A549 (cell line): ENCODE results near the gene CNNM3. TPM values are rescaled to one million over a fixed set of nuclear protein-coding genes. Genes with fewer than 3 reads are reported as not detected.

ENCODE experiments used
- ATAC-seq, 2 experiments: fragments of 200-7000 bp in 1 of 2; fragments of >200 bp in 1 of 2; cut with Nextera tagmentation in 1 of 2; cut with Tn5 transposase in 1 of 2; 3 replicates each; pipeline versions ENCODE4 v1.8.0 to v1.9.1; 2018 to 2020; ENCODE audit warnings: mild to moderate bottlenecking in 1 of 2, moderate library complexity in 1 of 2
- CTCF ChIA-PET: fragments of 300-600 bp; sonication (Branson Sonifier 250); formaldehyde crosslinking; extraction: SDS; loops from one replicate; lab custom pipeline; 2021; ENCODE audit warnings: antibody characterized with exemption, inconsistent platforms; lab: Yijun Ruan, JAX
- POLR2A ChIA-PET: fragments of 350-600 bp; formaldehyde crosslinking; extraction: SDS; loops from one replicate; lab custom pipeline; 2021; ENCODE audit warnings: antibody characterized with exemption, inconsistent platforms; lab: Yijun Ruan, JAX
- DNase-seq, 2 experiments: peaks; one replicate each; pipeline versions ENCODE4 v3.0.0 to v3.0.0-alpha.2; 2011 to 2016; ENCODE audit warnings: low read depth in 1 of 2, low spot score in 1 of 2
- FAIRE-seq: peaks from 2 replicates; lab custom pipeline; 2011; peaks lifted over from hg19 to GRCh38; lab: Jason Lieb, UNC
- H3K27ac ChIP-seq, 2 experiments: fragments of >200 bp; sonication (Bioruptor Twin); formaldehyde crosslinking; 3 replicates each; pipeline ENCODE4 v1.5.1; 2016 to 2017
- H3K4me1 ChIP-seq: fragments of >200 bp; sonication (Bioruptor Twin); formaldehyde crosslinking; 3 replicates; pipeline ENCODE4 v1.6.1; 2016
- H3K4me2 ChIP-seq: fragments of >200 bp; sonication (Bioruptor Twin); formaldehyde crosslinking; 3 replicates; pipeline ENCODE4 v1.6.1; 2016
- H3K4me3 ChIP-seq: fragments of >200 bp; sonication (Bioruptor Twin); formaldehyde crosslinking; 3 replicates; pipeline ENCODE4 v1.5.1; 2016
- H3K9me3 ChIP-seq: fragments of >200 bp; sonication (Bioruptor Twin); formaldehyde crosslinking; 3 replicates; pipeline ENCODE4 v1.6.1; 2016
- CBX8 ChIP-seq: fragments of 200-600 bp; sonication (generic); IDR thresholded peaks from 2 replicates; pipeline ENCODE4 v1.6.1; 2016
- CEBPB ChIP-seq, 2 experiments: fragments of >200 bp in 1 of 2; sonication (Bioruptor Twin) in 1 of 2; formaldehyde crosslinking in 1 of 2; IDR thresholded peaks; 2 replicates each; pipeline ENCODE4 v1.6.1; 2012 to 2016
- FOSL2 ChIP-seq, 2 experiments: fragments of 450-650 bp in 1 of 2; fragments of >200 bp in 1 of 2; sonication (Bioruptor Twin) in 1 of 2; formaldehyde crosslinking; IDR thresholded peaks; 2 replicates each; pipeline versions ENCODE4 v1.5.0 to v1.6.1; 2016 to 2020; ENCODE audit warnings: mild to moderate bottlenecking in 1 of 2, moderate library complexity in 1 of 2
- JUNB ChIP-seq: fragments of >200 bp; sonication (Bioruptor Twin); formaldehyde crosslinking; IDR thresholded peaks from 2 replicates; pipeline ENCODE4 v1.6.1; 2016
- POLR2A ChIP-seq: IDR thresholded peaks from 2 replicates; pipeline ENCODE4 v1.6.1; 2012; ENCODE audit warnings: mild to moderate bottlenecking, low read length
- RAD21 ChIP-seq, 2 experiments: fragments of >200 bp in 1 of 2; sonication (Bioruptor Twin) in 1 of 2; formaldehyde crosslinking in 1 of 2; IDR thresholded peaks in 1 of 2; conservative IDR thresholded peaks in 1 of 2; 2 replicates in 1 of 2; 3 replicates in 1 of 2; pipeline ENCODE4 v1.6.1; 2012 to 2018; ENCODE audit warnings: inconsistent platforms in 1 of 2
- ZSCAN20 ChIP-seq: fragments of 250-450 bp; sonication (Bioruptor Pico); IDR thresholded peaks from 2 replicates; pipeline ENCODE4 v1.8.0; 2022; ENCODE audit warnings: mild to moderate bottlenecking, moderate library complexity
- WGBS: methylation state at CpG from one replicate; pipeline ENCODE4 v1.1.6; 2017; ENCODE audit errors: missing lambda C conversion rate; 5-methylcytosine and 5-hydroxymethylcytosine counted together
- polyA plus RNA-seq, 4 experiments: library from polyadenylated mRNA; depleted of rRNA in 3 of 4; stranded (reverse); fragments of >200 nt; fragmentation: RNase III in 1 of 4; extraction: RNeasy Plus Mini Kit Qiagen cat#74134 plus additional on column Dnase treatment in 1 of 4; gene quantifications; 2 replicates in 3 of 4; 3 replicates in 1 of 4; pipeline ENCODE4 v1.2.3, GENCODE V29; 2011 to 2017
- TF ChIP-seq, protein P1 (sequence below): IDR thresholded peaks from 2 replicates; pipeline ENCODE4 v1.6.1; 2012
- TF ChIP-seq, protein P2 (sequence below): fragments of >200 bp; sonication (Bioruptor Twin); formaldehyde crosslinking; IDR thresholded peaks from 3 replicates; pipeline ENCODE4 v1.5.1; 2016
- TF ChIP-seq, protein P3 (sequence below): fragments of 250-450 bp; sonication (Bioruptor Pico); IDR thresholded peaks from 2 replicates; pipeline ENCODE4 v1.5.0; 2020; ENCODE audit warnings: low read depth, mild to moderate bottlenecking, moderate library complexity
- TF ChIP-seq, protein P4 (sequence below): fragments of 200-600 bp; sonication (generic); IDR thresholded peaks from 2 replicates; pipeline ENCODE4 v1.6.1; 2016; ENCODE audit warnings: antibody characterized with exemption, mild to moderate bottlenecking, moderate library complexity
- TF ChIP-seq, protein P5 (sequence below): IDR thresholded peaks from 2 replicates; pipeline ENCODE4 v1.6.1; 2012; ENCODE audit warnings: low read depth, borderline replicate concordance

CNNM3 gene
- polyA plus RNA-seq, 2 of the 4 experiments (the other 2 are of a cell fraction), result 11.8 to 14.1 TPM

DNA sequence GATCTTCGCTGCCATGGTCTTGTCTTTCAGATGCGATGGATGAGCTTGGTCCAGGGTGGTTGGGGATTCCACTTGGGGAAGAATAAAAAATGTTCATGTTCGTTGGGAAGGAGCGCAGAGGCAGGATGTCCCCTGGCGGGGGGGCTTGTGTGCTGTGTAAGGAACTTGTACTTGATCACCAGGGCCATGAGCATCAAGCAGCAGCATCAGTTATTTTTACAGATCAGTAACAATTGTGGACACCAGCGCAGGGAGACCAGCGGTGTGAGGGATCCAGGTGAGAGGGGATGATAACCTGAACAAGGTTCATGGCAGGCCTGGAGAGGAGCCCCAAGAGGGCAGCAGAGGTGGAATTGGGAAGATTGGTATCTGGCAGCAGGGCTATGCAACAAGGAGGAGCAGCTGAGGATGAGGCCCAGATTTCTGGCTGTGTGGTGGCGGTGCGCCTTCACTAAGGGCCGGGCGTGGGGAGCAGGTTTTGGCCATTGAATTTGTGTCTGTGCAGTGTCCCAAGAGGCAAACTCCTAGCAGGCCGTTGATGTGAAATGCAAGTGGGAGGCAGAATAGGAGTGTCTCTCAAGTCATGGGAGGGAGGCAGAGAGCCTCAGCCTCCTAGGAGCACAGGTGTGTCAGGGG, 3.9 kb downstream of the CNNM3 start:
- WGBS, result 94% methylated on average over 12 of the region's 12 CpGs
- ATAC-seq (no peak), DNase-seq (no peak), FAIRE-seq (no peak)
- Histone ChIP-seq H3K4me2 (peak overlapping the region; percentile 81; the same call in 1 of the 3 replicates), H3K27ac (no peak overlapping the region), H3K4me3 (no peak overlapping the region), H3K4me1 (peaks cover 42% of the 10 kb centered on the region), H3K9me3 (no peaks in the 10 kb centered on the region)
- TF ChIP-seq CEBPB (IDR thresholded peaks at IDR 0.05) (no peak), RAD21 (conservative IDR thresholded peaks at IDR 0.05 in 1 of 2, IDR thresholded peaks at IDR 0.05 in 1 of 2) (peak in 1 of 2 experiments; percentile 8; a peak in 1 of 5 replicates), CBX8 (no peak)
- CTCF ChIA-PET, result interaction anchor here (0.9 to 3.7 kb wide), 7 partner anchors 12 to 293 kb away, joined by 3 to 18 read pairs (median 5); partner anchors contain the start of genes ANKRD36 and ANKRD39
- POLR2A ChIA-PET, result no interaction called here

DNA sequence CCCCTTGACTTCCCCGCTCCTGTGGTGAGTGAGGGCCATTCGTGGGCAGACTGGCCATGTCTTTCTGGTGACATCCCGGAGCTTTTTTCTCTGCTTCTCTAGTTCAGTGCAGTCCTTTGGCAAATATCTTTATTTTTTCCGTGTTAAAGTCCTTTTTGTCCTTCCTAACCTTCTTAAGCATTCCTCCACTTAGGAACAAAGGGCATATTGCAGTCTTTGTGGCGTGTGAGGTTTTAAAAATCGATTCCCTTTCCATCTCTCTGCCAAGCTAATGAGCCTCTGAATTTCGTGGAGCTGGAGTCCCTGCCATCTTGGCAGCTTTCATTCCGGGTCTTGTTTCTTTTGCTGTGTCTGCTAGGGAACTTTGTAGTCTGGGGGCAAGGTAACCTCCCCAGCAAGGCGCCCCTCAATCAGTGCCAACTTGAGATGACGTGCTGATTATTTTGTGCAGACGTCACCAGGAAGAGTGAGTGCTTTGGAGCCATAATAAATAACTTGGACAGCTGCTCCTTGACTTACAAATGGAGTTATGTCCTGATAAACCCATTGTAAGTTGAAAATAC, 5.1 kb downstream of the CNNM3 start:
- POLR2A ChIA-PET, result no interaction called here
- CTCF ChIA-PET, result interaction anchor here (1.1 to 3.7 kb wide), 6 partner anchors 10 to 291 kb away, joined by 3 to 18 read pairs (median 5); partner anchors contain the start of gene ANKRD36
- Histone ChIP-seq H3K4me2 (no peak overlapping the region), H3K9me3 (no peaks in the 10 kb centered on the region), H3K4me3 (no peak overlapping the region), H3K4me1 (peaks cover 38% of the 10 kb centered on the region), H3K27ac (no peak overlapping the region)
- FAIRE-seq, result no peak
- TF ChIP-seq ZSCAN20 (CRISPR knock-in tag), result no peak
- TF ChIP-seq RAD21 (conservative IDR thresholded peaks at IDR 0.05 in 1 of 2, IDR thresholded peaks at IDR 0.05 in 1 of 2), result no peak
- no peak for TF ChIP-seq FOSL2 (IDR thresholded peaks at IDR 0.05)
- no peak for TF ChIP-seq FOSL2 (CRISPR knock-in tag; IDR thresholded peaks at IDR 0.05)
- DNase-seq, result no peak
- 88% methylated on average over 11 of the region's 11 CpGs for WGBS
- no peak for ATAC-seq

DNA sequence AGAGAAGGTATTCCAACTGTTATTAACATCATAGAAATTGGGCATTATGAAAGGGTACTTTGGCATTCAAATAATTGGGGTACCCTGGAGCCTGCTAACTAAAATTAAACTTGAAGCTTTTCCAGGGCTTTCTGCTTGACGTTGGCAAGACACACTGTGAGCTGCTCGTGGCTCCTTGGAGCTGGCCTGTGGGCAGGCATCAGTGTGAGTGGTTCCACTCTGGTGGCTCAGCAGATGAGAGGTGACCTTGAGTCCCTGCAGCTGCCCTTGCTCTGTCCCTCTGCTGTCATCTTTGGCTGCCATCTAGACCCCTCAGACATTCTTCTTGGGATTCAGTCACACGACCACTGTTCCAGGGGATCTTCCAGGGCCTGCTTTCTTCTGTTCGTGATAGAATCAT, 6.7 kb downstream of the CNNM3 start:
- TF ChIP-seq, protein P1, sequence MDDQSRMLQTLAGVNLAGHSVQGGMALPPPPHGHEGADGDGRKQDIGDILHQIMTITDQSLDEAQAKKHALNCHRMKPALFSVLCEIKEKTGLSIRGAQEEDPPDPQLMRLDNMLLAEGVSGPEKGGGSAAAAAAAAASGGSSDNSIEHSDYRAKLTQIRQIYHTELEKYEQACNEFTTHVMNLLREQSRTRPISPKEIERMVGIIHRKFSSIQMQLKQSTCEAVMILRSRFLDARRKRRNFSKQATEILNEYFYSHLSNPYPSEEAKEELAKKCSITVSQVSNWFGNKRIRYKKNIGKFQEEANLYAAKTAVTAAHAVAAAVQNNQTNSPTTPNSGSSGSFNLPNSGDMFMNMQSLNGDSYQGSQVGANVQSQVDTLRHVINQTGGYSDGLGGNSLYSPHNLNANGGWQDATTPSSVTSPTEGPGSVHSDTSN, result no peak
- TF ChIP-seq, protein P2, sequence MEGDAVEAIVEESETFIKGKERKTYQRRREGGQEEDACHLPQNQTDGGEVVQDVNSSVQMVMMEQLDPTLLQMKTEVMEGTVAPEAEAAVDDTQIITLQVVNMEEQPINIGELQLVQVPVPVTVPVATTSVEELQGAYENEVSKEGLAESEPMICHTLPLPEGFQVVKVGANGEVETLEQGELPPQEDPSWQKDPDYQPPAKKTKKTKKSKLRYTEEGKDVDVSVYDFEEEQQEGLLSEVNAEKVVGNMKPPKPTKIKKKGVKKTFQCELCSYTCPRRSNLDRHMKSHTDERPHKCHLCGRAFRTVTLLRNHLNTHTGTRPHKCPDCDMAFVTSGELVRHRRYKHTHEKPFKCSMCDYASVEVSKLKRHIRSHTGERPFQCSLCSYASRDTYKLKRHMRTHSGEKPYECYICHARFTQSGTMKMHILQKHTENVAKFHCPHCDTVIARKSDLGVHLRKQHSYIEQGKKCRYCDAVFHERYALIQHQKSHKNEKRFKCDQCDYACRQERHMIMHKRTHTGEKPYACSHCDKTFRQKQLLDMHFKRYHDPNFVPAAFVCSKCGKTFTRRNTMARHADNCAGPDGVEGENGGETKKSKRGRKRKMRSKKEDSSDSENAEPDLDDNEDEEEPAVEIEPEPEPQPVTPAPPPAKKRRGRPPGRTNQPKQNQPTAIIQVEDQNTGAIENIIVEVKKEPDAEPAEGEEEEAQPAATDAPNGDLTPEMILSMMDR, result no peak
- Histone ChIP-seq H3K4me2 (no peak overlapping the region), H3K9me3 (no peaks in the 10 kb centered on the region), H3K27ac (no peak overlapping the region), H3K4me3 (no peak overlapping the region), H3K4me1 (peaks cover 33% of the 10 kb centered on the region)
- FAIRE-seq (no peak), DNase-seq (no peak), ATAC-seq (no peak)
- ChIA-PET POLR2A (no interaction called here), CTCF (interaction anchor here (1.3 to 6.2 kb wide), 2 partner anchors 6 to 35 kb away, joined by 5 to 24 read pairs; partner anchors contain the start of genes ANKRD39 and CNNM3)
- 74% methylated on average over 4 of the region's 4 CpGs for WGBS

DNA sequence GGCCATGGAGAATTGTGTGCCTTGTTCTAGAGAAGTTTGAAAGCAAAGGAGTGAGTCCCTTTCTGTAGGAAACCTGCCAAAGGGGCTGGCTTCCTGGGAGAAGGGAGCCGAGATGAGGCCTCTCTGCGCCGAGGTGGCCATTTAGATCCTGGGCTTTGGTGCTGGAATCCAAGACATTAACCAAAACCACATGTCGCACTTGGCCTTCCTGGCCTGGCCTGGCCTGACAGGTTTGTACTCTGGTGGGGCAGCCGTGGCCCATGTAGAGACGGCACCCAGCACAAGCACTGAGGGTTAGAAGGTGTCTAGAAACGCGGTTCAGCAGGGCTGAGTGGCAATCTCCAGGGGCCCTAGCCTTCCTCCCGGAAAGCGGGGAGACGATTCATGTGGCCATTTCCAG, 7.1 kb downstream of the CNNM3 start:
- no peaks in the 10 kb centered on the region for H3K9me3 ChIP-seq
- DNase-seq (no peak), ATAC-seq (no peak), FAIRE-seq (no peak)
- no peak for TF ChIP-seq POLR2A
- TF ChIP-seq, protein P3, sequence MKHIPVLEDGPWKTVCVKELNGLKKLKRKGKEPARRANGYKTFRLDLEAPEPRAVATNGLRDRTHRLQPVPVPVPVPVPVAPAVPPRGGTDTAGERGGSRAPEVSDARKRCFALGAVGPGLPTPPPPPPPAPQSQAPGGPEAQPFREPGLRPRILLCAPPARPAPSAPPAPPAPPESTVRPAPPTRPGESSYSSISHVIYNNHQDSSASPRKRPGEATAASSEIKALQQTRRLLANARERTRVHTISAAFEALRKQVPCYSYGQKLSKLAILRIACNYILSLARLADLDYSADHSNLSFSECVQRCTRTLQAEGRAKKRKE (CRISPR knock-in tag), result no peak
- TF ChIP-seq JUNB, result no peak
- TF ChIP-seq, protein P4, sequence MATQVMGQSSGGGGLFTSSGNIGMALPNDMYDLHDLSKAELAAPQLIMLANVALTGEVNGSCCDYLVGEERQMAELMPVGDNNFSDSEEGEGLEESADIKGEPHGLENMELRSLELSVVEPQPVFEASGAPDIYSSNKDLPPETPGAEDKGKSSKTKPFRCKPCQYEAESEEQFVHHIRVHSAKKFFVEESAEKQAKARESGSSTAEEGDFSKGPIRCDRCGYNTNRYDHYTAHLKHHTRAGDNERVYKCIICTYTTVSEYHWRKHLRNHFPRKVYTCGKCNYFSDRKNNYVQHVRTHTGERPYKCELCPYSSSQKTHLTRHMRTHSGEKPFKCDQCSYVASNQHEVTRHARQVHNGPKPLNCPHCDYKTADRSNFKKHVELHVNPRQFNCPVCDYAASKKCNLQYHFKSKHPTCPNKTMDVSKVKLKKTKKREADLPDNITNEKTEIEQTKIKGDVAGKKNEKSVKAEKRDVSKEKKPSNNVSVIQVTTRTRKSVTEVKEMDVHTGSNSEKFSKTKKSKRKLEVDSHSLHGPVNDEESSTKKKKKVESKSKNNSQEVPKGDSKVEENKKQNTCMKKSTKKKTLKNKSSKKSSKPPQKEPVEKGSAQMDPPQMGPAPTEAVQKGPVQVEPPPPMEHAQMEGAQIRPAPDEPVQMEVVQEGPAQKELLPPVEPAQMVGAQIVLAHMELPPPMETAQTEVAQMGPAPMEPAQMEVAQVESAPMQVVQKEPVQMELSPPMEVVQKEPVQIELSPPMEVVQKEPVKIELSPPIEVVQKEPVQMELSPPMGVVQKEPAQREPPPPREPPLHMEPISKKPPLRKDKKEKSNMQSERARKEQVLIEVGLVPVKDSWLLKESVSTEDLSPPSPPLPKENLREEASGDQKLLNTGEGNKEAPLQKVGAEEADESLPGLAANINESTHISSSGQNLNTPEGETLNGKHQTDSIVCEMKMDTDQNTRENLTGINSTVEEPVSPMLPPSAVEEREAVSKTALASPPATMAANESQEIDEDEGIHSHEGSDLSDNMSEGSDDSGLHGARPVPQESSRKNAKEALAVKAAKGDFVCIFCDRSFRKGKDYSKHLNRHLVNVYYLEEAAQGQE, result no peak
- TF ChIP-seq, protein P5, sequence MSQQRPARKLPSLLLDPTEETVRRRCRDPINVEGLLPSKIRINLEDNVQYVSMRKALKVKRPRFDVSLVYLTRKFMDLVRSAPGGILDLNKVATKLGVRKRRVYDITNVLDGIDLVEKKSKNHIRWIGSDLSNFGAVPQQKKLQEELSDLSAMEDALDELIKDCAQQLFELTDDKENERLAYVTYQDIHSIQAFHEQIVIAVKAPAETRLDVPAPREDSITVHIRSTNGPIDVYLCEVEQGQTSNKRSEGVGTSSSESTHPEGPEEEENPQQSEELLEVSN, result no peak
- peaks cover 29% of the 10 kb centered on the region for H3K4me1 ChIP-seq
- CTCF ChIA-PET, result interaction anchor here (1.3 to 6.2 kb wide), 3 partner anchors 7 to 63 kb away, joined by 3 to 24 read pairs (median 5); partner anchors contain the start of genes ANKRD39 and CNNM3
- POLR2A ChIA-PET, result interaction anchor here (0.9 kb wide), 1 partner anchor 46 kb away, joined by 3 read pairs; no protein-coding TSS in a partner anchor
- 96% methylated on average over 10 of the region's 11 CpGs for WGBS
- no peak overlapping the region for H3K4me2 ChIP-seq
- H3K4me3 ChIP-seq, result no peak overlapping the region
- peak overlapping the region in 1 of 2 experiments; percentile 51; a peak in 1 of 6 replicates for H3K27ac ChIP-seq
